Inflammatory macrophage treated with lipopolysaccharide for 1 hour (primary cell): ENCODE measurements around the gene ZNRD2.

Experiments used
- DNase-seq, 2 donors: peaks; one replicate each; pipeline ENCODE4 v3.0.0-alpha.2; 2020 to 2022

The ZNRD2 gene

DNA sequence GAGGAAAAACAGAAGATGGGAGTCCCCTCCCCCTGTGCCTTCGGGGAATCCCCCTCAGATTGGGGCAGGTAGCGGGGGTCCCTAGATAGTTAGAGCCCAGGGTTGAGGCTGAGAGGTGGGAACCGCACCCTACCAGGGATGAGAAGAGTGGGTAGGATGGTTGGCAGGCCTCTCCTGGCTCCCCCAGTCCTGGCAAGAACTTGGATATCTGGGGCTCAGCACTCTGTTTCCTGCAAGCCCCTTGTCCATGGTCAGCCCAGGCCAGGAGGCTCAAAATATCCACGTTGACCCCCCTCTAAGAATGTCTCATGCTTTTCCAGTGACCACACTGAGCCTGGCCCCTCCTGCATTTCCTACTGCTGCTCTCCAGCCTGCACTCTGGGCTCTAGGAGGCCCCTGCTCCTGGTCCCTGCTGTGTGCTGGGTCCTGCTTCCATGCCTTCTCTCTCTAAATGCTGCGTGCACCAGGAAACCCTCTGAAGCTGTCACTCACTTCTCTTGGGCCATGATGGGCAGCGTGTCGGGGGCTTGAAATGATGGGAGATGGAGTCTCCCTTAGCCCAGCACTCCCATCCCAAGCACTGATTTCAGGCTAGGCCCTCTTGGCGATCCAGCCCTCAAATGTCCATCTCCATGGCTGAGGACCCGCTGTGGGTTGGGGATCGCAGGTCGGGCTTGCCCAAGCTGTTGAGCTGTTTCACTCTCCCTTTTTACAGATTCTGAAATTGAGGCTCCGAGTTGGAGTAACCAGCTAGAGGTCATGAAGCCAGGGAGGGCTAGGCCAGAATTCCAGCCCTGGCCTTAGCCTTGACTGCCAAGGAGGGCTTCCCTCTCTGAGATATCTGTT is 41.7 kb downstream of the ZNRD2 start:
- no peak for DNase-seq

- DNase-seq = no peak
Measured at GRCh38 chr11:65612691-65613090, 42.4 kb downstream of the ZNRD2 start.

DNA sequence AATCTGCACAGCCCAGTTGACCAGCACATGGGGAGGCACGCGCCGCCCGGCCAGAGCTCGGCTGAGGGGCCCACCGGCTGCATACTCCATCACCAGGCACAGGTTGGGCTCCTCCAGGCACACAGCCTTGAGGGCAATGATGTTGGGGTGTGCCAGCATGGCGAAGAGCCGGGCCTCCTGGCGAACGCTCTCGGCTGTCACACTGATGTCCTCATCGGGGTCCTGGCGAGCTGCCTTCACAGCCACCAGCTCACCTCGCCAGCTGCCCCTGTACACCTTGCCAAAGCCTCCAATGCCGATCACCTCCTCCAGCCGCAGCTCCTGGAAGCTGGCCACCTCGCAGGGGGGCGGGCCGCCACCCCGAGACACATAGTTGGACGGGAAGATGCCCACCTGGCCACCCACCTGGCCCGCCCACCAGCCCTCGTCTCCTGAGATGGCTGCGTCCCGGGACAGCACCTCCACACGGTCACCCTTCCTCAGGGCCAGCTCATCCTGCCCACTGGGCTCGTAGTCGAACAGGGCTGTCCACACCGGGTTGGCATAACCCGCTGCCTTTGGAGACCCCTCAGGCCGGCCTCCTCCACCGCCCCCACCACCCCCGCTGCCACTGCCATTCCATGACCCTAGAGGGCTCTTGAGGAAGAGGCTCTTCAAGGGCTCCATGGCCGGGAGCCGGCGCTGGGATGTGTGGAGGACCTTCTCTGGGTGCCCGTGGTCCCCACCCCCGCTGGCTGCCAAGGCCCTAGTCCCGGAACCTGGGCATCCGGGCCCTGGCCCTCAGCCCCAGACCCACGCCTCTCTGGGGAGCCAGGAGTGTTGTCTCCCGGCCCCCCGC is 43.0 kb downstream of the ZNRD2 start:
- no peak for DNase-seq

- peak; percentile 100 for DNase-seq
Measured at GRCh38 chr11:65615229-65615949, 45.1 kb downstream of the ZNRD2 start, which contains the start of gene PCNX3. TSS of gene PCNX3 (plus strand) at chr11:65615776. CDS start at chr11:65616312, 536 bp downstream.

DNA sequence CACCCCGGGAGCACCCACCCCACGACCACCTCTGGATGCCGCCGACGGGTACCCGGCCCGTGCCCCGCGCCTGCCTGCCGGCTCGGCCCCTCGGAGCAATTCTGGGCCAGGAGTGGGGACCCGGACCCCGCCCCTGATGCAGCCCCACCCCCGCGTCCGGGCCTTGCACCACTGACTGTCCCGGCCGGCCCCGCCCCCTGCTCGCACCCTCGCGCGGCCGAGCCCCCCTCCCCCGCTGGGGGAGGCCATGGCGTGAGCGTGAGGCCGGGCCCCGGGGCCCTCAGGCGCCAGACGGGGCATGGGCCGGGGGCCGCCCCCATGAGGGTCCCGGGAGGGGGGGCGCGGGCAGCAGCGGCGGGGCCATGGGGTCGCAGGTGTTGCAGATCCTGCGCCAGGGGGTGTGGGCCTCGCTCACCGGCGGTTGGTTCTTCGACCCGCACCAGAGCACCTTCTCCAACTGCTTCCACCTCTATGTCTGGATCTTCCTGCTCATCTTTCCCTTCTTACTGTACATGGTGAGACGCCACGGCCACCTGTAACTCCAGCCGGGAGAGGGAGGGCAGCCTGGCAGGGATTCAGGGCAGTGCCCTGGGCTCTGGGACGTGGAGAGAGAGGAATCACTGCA is 45.8 kb downstream of the ZNRD2 start:
- DNase-seq = no peak

- DNase-seq = no peak
Measured at GRCh38 chr11:65616575-65617001, 46.3 kb downstream of the ZNRD2 start.

DNA sequence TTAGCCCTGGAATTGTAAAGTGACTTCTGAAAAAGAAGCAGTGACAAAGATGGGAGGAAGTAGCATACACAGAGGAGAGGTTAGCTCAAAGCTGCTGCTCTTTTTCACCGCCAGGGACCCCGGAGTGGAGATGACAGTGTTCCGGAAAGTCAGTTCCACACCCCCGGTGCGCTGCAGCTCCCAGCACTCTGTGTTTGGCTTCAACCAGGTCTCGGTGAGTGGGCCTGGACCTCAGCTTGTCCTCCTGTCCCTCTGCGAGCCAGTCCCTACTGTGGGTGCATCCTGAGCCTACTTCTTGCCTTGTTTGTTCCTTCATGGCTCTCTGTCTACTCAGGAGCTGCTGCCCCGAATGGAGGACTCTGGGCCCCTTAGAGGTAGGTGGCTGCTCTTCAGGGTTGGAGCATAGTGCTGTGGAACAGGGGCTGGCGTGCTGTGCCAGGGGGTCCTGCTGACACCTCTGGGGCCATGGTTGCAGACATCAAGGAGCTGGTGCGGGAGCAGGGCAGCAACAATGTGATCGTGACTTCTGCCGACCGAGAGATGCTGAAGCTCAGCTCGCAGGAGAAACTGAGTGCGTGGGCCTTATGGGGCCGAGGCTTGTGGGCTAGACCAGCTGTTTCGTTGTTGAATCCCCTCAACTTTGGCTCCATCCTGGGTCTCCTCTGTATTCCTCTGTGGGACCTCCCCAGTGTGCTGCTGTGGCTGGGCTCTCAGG is 47.0 kb downstream of the ZNRD2 start:
- no peak for DNase-seq

GRCh38 chr11:65617990-65618751 is 47.9 kb downstream of the ZNRD2 start:
- DNase-seq = no peak

DNA sequence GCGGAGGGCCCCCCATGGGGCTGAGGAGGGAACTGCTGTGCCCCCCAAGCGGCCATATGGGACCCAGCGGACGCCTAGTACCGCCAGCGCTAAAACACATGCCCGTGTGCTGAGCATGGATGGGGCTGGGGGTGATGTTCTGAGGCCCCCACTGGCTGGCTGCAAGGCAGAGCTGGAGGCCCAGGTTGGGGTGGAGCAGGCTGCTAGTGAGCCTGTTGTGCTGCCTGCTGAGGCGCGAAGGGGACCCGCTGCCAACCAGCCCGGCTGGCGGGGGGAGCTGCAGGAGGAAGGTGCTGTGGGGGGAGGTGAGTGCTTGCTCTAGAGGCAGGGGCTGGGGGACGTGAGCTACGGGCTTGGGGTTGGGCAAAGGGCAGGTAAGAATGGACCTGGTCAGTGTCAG is 48.5 kb downstream of the ZNRD2 start:
- DNase-seq = no peak

- DNase-seq = no peak
Measured at GRCh38 chr11:65619281-65619928, 49.1 kb downstream of the ZNRD2 start.

GRCh38 chr11:65620666-65621065 is 50.4 kb downstream of the ZNRD2 start:
- DNase-seq = no peak

- no peak for DNase-seq
Measured at GRCh38 chr11:65621460-65621859, 51.2 kb downstream of the ZNRD2 start.
